ENCODE data around the gene PXDC1. TPM values are rescaled to one million over a fixed set of nuclear protein-coding genes. Genes with fewer than 3 reads are reported as not detected.

The PXDC1 gene
- total and polyA plus RNA-seq, 2 donors (not counting 3 experiments of a cell fraction or from before 2014, with no cell fraction given) = 60.9 to 121 TPM

GRCh38 chr6:3696525-3697088 lies 54.9 kb downstream of the PXDC1 start:
- dilution Hi-C loops (cut with MboI; ENCODE audit: extremely low pct_ligation_motif_present, low sequenced_read_pairs) (no loop called here), intact Hi-C loops (cut with micrococcal nuclease) (no loop called here)
- Histone ChIP-seq H3K4me3 (replicated peaks in 1 of 3; ENCODE audit: insufficient read depth in 1 of 3, low read depth in 1 of 3, low read length in 3 of 3) (no peak overlapping the region), H3K27me3 (ENCODE audit: control insufficient read depth in 2 of 2, insufficient read depth in 2 of 2, low read length in 2 of 2) (peaks cover 0 to 1% of the 10 kb centered on the region in 2 experiments), H3K4me2 (ENCODE audit: insufficient read depth, low read length) (no peak overlapping the region), H3K36me3 (ENCODE audit: control insufficient read depth in 2 of 2, extremely low read depth in 1 of 2, insufficient read depth in 2 of 2, low read length in 2 of 2) (no peaks in the 10 kb centered on the region), H3K9ac (replicated peaks; ENCODE audit: extremely low read depth, insufficient read depth, low read length) (no peak overlapping the region), H3K9me1 (replicated peaks; ENCODE audit: control insufficient read depth, extremely low read depth, insufficient read depth, low read length) (no peaks in the 10 kb centered on the region), H2AFZ (ENCODE audit: low read depth, low read length) (no peak overlapping the region), H3K27ac (ENCODE audit: insufficient read depth, low read depth, low read length) (no peak overlapping the region), H3K79me2 (ENCODE audit: control insufficient read depth, insufficient read depth, low read length) (no peaks in the 10 kb centered on the region), H3K4me1 (ENCODE audit: control insufficient read depth, extremely low read depth, insufficient read depth, low read length) (no peaks in the 10 kb centered on the region), H4K20me1 (replicated peaks; ENCODE audit: control insufficient read depth, extremely low read depth, insufficient read depth, low read length) (no peaks in the 10 kb centered on the region), H3K9me3 (replicated peaks; ENCODE audit: control insufficient read depth, insufficient read depth, low read length) (no peaks in the 10 kb centered on the region)
- ChIA-PET POLR2A (no interaction called here), CTCF (interaction anchor here (0.9 to 1.0 kb wide), 2 partner anchors 25 to 286 kb away, joined by 3 read pairs; no protein-coding TSS in a partner anchor)
- no peak for TF ChIP-seq JUN (IDR thresholded peaks at IDR 0.05; ENCODE audit: borderline replicate concordance, insufficient read depth, insufficient read length, low read depth)
- TF ChIP-seq, protein P1, sequence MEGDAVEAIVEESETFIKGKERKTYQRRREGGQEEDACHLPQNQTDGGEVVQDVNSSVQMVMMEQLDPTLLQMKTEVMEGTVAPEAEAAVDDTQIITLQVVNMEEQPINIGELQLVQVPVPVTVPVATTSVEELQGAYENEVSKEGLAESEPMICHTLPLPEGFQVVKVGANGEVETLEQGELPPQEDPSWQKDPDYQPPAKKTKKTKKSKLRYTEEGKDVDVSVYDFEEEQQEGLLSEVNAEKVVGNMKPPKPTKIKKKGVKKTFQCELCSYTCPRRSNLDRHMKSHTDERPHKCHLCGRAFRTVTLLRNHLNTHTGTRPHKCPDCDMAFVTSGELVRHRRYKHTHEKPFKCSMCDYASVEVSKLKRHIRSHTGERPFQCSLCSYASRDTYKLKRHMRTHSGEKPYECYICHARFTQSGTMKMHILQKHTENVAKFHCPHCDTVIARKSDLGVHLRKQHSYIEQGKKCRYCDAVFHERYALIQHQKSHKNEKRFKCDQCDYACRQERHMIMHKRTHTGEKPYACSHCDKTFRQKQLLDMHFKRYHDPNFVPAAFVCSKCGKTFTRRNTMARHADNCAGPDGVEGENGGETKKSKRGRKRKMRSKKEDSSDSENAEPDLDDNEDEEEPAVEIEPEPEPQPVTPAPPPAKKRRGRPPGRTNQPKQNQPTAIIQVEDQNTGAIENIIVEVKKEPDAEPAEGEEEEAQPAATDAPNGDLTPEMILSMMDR (IDR thresholded peaks at IDR 0.05; ENCODE audit: extremely low read depth in 1 of 2, insufficient read depth in 1 of 2, low read depth in 1 of 2, low read length in 2 of 2) = no peak
- TF ChIP-seq POLR2AphosphoS5 (IDR thresholded peaks at IDR 0.05; ENCODE audit: insufficient read depth, low read depth, low read length) = no peak
- no peak for TF ChIP-seq POLR2A (IDR thresholded peaks at IDR 0.05; ENCODE audit: low read depth, low read length)
- no peak for TF ChIP-seq GATA2 (IDR thresholded peaks at IDR 0.05; ENCODE audit: insufficient read depth, insufficient read length, low read depth, low read length)
- TF ChIP-seq MYC (IDR thresholded peaks at IDR 0.05; ENCODE audit: low read depth, low read length) = no peak
- no peak for TF ChIP-seq EZH2 (IDR thresholded peaks at IDR 0.05; ENCODE audit: borderline replicate concordance, low read depth, low read length, severe bottlenecking)
- no peak for TF ChIP-seq FOS (IDR thresholded peaks at IDR 0.05; ENCODE audit: borderline replicate concordance, insufficient read depth, low read length)
- TF ChIP-seq, protein P2, sequence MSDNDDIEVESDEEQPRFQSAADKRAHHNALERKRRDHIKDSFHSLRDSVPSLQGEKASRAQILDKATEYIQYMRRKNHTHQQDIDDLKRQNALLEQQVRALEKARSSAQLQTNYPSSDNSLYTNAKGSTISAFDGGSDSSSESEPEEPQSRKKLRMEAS (IDR thresholded peaks at IDR 0.05; ENCODE audit: insufficient read depth, insufficient read length) = no peak
- DNase-seq (ENCODE audit: low read depth, low spot score) = no peak
- no TSS peak for BruUV-seq (replicated peaks)
- no peak for FAIRE-seq

Measured in endothelial cell of umbilical vein (primary cell).